Naive B cell (primary cell): ENCODE results near the gene CHST11. TPM values are rescaled to one million over a fixed set of nuclear protein-coding genes. Genes with fewer than 3 reads are reported as not detected.

Source experiments
- ATAC-seq, 2 donors: fragments of 150-1000 bp; cut with Tn5 transposase; 2 replicates each; pipeline ENCODE4 v1.10.0; 2021; ENCODE audit warnings: low read depth in 2 of 2, mild to moderate bottlenecking in 2 of 2, moderate library complexity in 2 of 2
- DNase-seq: peaks from one replicate; pipeline ENCODE4 v3.0.0; 2022
- H3K27ac Mint-ChIP-seq, 6 donors: one replicate each; pipeline ENCODE4 v1.8.0; 2020 to 2022; ENCODE audit warnings: mild to moderate bottlenecking in 6 of 6, mixed read lengths in 6 of 6, moderate library complexity in 5 of 6, inconsistent platforms in 2 of 6
- H3K27me3 Mint-ChIP-seq, 3 donors: one replicate each; pipeline ENCODE4 v1.8.0; 2021 to 2022; ENCODE audit warnings: mixed read lengths in 3 of 3, mild to moderate bottlenecking in 1 of 3
- H3K36me3 Mint-ChIP-seq, 2 donors: one replicate each; pipeline ENCODE4 v1.8.0; 2020 to 2022; ENCODE audit warnings: mixed read lengths in 2 of 2, inconsistent platforms in 1 of 2, mild to moderate bottlenecking in 1 of 2
- H3K4me1 Mint-ChIP-seq, 3 donors: one replicate each; pipeline ENCODE4 v1.8.0; 2020 to 2022; ENCODE audit warnings: mixed read lengths in 3 of 3, inconsistent platforms in 1 of 3, mild to moderate bottlenecking in 1 of 3, moderate library complexity in 1 of 3
- H3K4me3 Mint-ChIP-seq, 8 donors: one replicate each; pipeline ENCODE4 v1.8.0; 2020 to 2022; ENCODE audit warnings: mild to moderate bottlenecking in 8 of 8, mixed read lengths in 8 of 8, moderate library complexity in 8 of 8, inconsistent platforms in 2 of 8
- H3K9me3 Mint-ChIP-seq, 7 donors: one replicate each; pipeline ENCODE4 v1.8.0; 2020 to 2022; ENCODE audit warnings: mixed read lengths in 7 of 7, mild to moderate bottlenecking in 5 of 7, inconsistent platforms in 2 of 7, moderate library complexity in 1 of 7
- polyA plus RNA-seq, 6 donors: library from polyadenylated mRNA; unstranded; fragments of 300-500 nt; fragmentation: Illumina TruSeq; gene quantifications; one replicate each; pipeline ENCODE4 v1.2.3, GENCODE V29; 2021; ENCODE audit warnings: low read depth in 6 of 6

CHST11 gene
- polyA plus RNA-seq, 6 donors from 2014 or later, result 39.8 to 63.6 (median 58.6) TPM

DNA sequence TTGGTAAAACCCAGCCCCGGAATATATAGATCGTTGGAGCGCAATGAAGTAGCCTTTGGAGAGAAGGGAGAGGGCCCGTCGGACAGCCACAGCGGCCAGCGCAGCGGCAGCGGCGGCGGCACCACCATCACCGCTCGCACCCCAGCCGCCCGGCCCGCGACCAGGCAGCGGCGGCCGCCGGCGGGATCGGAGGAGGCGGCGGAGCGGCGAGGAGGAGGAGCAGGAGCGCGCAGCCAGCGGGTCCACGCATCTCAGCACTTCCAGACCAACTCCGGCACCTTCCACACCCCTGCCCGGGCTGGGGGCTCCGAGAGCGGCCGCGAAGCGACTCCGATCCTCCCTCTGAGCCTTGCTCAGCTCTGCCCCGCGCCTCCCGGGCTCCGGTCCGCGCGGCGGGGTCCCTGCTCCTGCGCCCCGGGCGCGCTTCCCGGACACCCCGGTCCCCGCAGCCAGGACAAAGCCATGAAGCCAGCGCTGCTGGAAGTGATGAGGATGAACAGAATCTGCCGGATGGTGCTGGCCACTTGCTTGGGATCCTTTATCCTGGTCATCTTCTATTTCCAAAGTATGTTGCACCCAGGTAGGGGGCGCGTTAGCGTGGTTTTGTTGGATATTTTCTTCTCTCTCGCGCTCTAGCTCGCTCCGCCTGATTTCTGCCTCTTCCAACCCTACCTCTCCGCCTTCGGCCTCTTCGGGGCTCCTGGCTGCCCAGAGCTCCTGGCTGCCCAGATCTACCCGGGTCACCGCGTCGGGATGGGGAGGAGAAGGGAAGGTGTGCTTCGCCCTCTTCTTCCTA is 400 bp downstream of the CHST11 start:
- Mint-ChIP-seq H3K36me3 (peaks cover 0 to 15% of the 10 kb centered on the region in 2 donors), H3K4me3 (peak overlapping the region; percentile 97 to 100 (median 98)), H3K4me1 (peaks cover 22 to 55% (median 46%) of the 10 kb centered on the region in 3 donors), H3K27me3 (no peaks in the 10 kb centered on the region), H3K9me3 (peaks cover 0 to 1% (median 0%) of the 10 kb centered on the region in 7 donors), H3K27ac (peak overlapping the region; percentile 98)
- peak; percentile 59 for DNase-seq
- ATAC-seq, result peak; percentile 30 to 43

DNA sequence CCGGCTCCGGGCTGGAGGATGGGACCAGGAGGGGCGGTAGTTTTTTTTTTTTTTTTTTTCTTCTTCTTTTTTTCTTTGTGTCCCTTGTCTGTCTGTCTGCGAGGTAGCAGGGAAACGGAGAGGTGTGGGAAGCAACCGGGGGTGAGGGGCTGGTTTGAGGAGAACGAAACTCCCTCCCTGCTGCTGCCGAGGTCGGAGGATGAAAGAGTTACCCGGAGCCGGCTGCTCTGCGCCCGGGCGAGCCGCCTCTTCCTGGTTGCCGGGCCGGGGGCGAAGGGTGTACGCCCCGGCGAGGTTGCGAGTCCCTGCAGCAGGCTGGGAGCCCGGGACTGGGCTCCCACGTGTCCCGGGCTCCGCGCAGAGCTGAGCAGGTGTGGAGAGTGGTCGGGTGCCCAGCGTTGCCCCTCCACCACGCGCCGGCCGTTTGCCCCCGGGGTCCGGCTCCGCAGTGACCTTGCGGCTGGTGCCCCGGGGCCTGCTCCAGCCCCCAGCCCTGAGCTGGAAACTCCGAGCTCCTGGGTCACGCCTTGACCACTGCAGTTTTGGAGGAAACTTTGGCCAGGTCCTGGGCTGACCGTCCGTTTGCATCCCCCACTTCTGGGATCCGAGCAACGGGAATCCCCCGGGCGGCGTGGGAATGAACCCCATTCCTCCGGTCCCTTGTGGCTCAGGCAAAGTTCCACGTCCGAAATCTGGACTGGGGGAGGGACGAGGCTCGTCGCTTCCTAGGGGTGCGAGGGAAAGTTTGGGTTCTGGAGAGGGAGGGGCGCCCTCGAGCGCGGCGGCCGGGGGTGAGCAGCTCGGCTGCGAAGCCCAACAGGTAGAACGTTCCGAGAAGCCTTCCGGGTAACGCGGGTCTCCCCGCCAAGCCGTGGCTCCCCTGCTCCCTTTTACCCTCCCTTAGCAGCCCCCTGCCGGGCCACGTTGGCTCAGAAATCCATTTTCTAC is 1.3 kb downstream of the CHST11 start:
- peak; percentile 33 to 37 for ATAC-seq
- Mint-ChIP-seq H3K27me3 (no peaks in the 10 kb centered on the region), H3K9me3 (no peaks in the 10 kb centered on the region), H3K4me3 (peak overlapping the region; percentile 97 to 100 (median 98)), H3K27ac (peak overlapping the region; percentile 98), H3K4me1 (peaks cover 29 to 63% (median 54%) of the 10 kb centered on the region in 3 donors), H3K36me3 (peaks cover 0 to 15% of the 10 kb centered on the region in 2 donors)
- DNase-seq, result peak; percentile 54

DNA sequence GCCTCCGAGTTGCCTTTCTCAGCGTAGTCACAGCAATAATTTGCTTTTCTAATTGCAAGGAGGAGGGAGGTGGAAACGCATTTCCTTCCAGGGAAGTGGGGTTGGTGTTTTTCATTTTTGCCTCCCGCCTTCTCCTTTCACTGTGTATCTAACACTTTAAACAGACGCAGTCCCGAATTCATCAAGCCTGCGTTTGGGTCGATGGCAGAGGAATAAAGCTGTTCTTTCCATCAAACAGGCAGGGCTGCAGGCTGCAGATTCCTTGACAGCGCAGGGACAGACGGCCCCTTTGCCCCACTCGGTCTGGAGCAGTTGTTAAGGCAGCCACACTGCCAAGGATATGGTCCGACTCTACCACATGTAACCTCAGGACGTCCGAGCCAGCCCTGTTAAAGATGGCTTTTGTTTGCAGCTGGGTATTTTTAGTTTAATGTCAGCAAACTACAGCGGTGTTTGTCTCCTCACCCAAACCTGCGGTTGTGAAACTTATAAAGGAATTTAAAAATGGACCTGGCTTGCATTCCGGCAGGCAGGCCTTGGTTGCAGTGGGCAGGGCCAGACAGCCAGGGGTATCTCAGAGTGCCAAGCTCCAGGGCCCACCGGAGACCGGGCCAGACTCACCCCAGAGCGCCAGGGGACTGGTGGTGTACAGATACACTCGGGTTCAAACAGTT is 2.1 kb downstream of the CHST11 start:
- DNase-seq (no peak), ATAC-seq (no peak)
- peak overlapping the region; percentile 93 to 100 (median 98) for H3K4me3 Mint-ChIP-seq
- peaks cover 36 to 67% (median 62%) of the 10 kb centered on the region in 3 donors for H3K4me1 Mint-ChIP-seq
- H3K27me3 Mint-ChIP-seq, result no peaks in the 10 kb centered on the region
- H3K9me3 Mint-ChIP-seq, result no peaks in the 10 kb centered on the region
- H3K27ac Mint-ChIP-seq, result peak overlapping the region; percentile 92 to 98 (median 96)
- H3K36me3 Mint-ChIP-seq, result peaks cover 0 to 19% of the 10 kb centered on the region in 2 donors

- peak overlapping the region; percentile 92 to 98 (median 96) for H3K27ac Mint-ChIP-seq
- no peaks in the 10 kb centered on the region for H3K27me3 Mint-ChIP-seq
- H3K36me3 Mint-ChIP-seq, result peaks cover 0 to 20% of the 10 kb centered on the region in 2 donors
- peaks cover 38 to 73% (median 69%) of the 10 kb centered on the region in 3 donors for H3K4me1 Mint-ChIP-seq
- H3K4me3 Mint-ChIP-seq, result peak overlapping the region; percentile 93 to 100 (median 98)
- ATAC-seq, result no peak
- no peak for DNase-seq
- no peaks in the 10 kb centered on the region for H3K9me3 Mint-ChIP-seq
Observed at GRCh38 chr12:104459368-104459909, 2.7 kb downstream of the CHST11 start.

DNA sequence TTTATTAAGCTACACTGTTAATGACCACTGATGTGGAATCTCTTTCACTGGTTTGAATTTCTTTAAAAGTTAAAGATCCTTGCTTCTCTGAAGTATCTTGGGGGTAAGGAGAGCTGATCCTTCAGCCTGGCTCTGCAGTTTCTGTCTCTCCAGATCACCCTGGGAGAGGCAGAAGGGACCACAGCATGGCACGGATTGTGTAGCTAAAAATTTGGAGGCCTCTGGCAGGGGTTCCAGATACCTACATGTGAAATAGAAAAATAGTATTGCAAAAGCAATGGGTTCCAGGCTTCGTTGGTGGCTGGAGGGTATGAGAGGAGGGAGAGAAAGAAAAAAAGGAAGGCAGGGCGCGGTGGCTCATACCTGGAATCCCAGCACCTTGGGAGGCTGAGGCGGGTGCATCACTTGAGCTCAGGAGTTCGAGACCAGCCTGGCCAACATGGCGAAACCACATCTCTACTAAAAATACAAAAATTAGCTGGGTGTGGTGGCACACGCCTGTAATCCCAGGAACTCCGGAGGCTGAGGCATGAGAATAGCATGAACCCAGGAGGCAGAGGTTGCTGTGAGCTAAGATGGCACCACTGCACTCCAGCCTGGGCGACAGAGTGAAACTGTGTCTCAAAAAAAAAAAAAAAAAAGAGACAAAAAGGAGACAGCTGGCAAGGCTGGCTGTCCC is 3.4 kb downstream of the CHST11 start:
- Mint-ChIP-seq H3K27me3 (no peaks in the 10 kb centered on the region), H3K27ac (peak overlapping the region; percentile 65 to 98 (median 96)), H3K4me3 (peak overlapping the region; percentile 93 to 100 (median 98)), H3K36me3 (peaks cover 0 to 20% of the 10 kb centered on the region in 2 donors), H3K9me3 (no peaks in the 10 kb centered on the region), H3K4me1 (peaks cover 46 to 75% (median 75%) of the 10 kb centered on the region in 3 donors)
- DNase-seq (no peak), ATAC-seq (no peak)

DNA sequence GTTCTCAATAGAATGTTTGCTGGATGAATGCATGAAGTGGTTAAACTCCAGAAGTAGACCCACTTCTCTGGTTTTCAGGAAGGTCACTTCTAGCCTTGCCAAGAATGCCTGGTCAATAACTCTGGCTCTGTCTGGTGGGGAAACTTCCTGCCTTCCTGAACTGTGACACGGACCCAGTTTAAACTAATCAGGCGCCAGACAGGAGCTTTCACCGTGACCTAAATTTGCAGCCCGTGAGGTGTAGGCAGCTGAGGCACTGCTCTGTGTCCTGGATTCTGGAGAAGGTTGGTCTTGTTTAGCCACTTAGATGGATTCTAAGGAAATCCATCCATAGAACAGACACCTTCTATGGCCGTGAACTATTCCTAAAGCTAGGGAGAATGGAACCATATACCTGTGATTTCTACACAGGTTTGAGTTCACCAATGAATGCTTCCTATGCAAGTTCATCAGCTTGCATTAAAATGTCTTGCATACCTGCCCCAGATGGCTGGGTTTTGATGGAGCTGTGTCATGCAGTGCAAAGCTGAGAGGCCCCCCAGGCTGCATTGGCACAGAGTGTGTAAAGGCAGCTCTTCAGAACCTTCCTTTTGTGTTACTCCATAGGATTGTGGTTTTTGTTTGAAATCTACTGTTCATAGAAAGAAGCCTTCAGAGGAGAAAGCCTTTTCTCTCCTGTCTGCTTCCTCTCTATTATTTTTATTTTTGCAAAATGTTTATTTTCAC is 4.4 kb downstream of the CHST11 start:
- H3K4me1 Mint-ChIP-seq, result peaks cover 51 to 74% (median 73%) of the 10 kb centered on the region in 3 donors
- DNase-seq (no peak), ATAC-seq (no peak)
- H3K36me3 Mint-ChIP-seq, result peaks cover 0 to 20% of the 10 kb centered on the region in 2 donors
- H3K4me3 Mint-ChIP-seq, result peak overlapping the region; percentile 35 to 100 (median 98)
- H3K27ac Mint-ChIP-seq, result peak overlapping the region; percentile 67 to 98 (median 86)
- H3K9me3 Mint-ChIP-seq, result no peaks in the 10 kb centered on the region
- H3K27me3 Mint-ChIP-seq, result no peaks in the 10 kb centered on the region

GRCh38 chr12:104462325-104462724 is 5.6 kb downstream of the CHST11 start:
- Mint-ChIP-seq H3K4me1 (peaks cover 52 to 81% (median 78%) of the 10 kb centered on the region in 3 donors), H3K4me3 (peak overlapping the region; percentile 61 to 92 (median 84)), H3K27me3 (no peaks in the 10 kb centered on the region), H3K27ac (peak overlapping the region; percentile 83 to 97 (median 92)), H3K9me3 (no peaks in the 10 kb centered on the region), H3K36me3 (peaks cover 0 to 12% of the 10 kb centered on the region in 2 donors)
- ATAC-seq (no peak), DNase-seq (no peak)

DNA sequence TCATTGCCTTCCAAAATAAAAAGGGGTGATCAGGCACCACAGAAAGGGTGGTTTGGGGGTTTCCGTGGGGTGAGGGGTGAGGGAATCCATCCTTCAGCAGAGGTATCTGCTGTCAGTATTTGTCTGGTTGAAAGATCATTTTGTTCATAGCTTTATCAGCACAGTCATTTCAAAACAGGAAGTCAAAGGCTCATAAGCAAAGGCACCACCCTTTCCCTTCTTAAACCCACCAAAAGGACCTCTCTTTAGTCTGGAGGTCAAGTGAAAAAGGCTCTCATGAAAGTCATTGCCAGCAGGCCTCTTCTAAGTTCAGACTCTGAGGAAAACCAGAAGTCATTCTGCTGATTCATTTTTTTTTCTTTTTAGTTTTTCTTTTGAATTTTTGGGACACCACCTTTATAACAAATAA is 6.2 kb downstream of the CHST11 start:
- DNase-seq, result peak; percentile 71
- H3K36me3 Mint-ChIP-seq, result peaks cover 0 to 6% of the 10 kb centered on the region in 2 donors
- H3K27me3 Mint-ChIP-seq, result no peaks in the 10 kb centered on the region
- peak overlapping the region; percentile 83 to 97 (median 92) for H3K27ac Mint-ChIP-seq
- peaks cover 57 to 87% (median 79%) of the 10 kb centered on the region in 3 donors for H3K4me1 Mint-ChIP-seq
- H3K4me3 Mint-ChIP-seq, result peak overlapping the region; percentile 61 to 92 (median 84)
- H3K9me3 Mint-ChIP-seq, result no peaks in the 10 kb centered on the region
- peak; percentile 60 to 63 for ATAC-seq

DNA sequence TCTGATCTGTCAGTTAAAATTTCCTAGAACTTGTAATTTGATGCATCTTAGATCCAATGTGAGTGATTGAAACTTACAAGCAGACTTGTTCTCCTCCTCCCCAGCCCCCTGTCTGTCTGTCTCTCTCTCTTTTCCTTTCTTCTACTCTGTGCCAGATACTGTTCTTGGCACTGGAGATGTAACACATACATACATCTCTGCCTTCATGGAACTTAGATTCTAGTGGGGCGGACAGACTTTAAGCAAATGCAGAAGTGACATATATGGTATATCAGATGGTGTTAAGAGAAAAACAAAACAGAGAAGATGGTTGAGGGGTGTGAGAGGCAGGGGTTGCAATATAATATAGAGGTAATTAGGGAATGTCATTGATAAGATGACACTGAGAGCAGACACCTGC is 6.6 kb downstream of the CHST11 start:
- Mint-ChIP-seq H3K27me3 (no peaks in the 10 kb centered on the region), H3K36me3 (peaks cover 0 to 5% of the 10 kb centered on the region in 2 donors), H3K27ac (peak overlapping the region; percentile 83 to 97 (median 92)), H3K4me3 (peak overlapping the region; percentile 61 to 92 (median 84)), H3K4me1 (peaks cover 59 to 92% (median 82%) of the 10 kb centered on the region in 3 donors), H3K9me3 (no peaks in the 10 kb centered on the region)
- no peak for DNase-seq
- peak; percentile 28 to 33 for ATAC-seq

DNA sequence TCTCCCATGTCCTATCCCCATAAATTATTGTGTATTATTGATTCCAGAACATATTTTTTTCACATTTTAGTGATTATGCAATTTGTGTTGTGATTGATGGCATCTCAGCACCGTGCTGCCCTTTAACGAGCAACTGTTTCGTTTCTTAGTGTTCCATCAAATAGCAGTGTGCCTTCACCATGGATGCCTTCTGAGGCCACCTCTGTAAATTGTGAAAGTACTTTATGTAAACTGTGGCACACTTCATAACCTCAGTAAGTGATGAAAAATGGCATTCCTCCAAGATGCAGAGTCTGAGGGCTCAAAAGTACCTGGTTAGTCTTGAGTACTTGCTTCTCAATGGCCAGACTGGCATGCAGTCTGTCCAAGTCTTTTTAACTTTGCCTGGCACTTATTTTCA is 8.2 kb downstream of the CHST11 start:
- Mint-ChIP-seq H3K27me3 (no peaks in the 10 kb centered on the region), H3K27ac (peak overlapping the region in 5 of 6 donors; percentile 30 to 92 (median 83)), H3K4me3 (peak overlapping the region; percentile 29 to 82 (median 56)), H3K4me1 (peaks cover 68 to 95% (median 87%) of the 10 kb centered on the region in 3 donors), H3K36me3 (peaks cover 0 to 5% of the 10 kb centered on the region in 2 donors), H3K9me3 (peaks cover 0 to 4% (median 0%) of the 10 kb centered on the region in 7 donors)
- ATAC-seq (no peak), DNase-seq (no peak)

GRCh38 chr12:104466709-104467345 is 10.1 kb downstream of the CHST11 start:
- no peaks in the 10 kb centered on the region for H3K27me3 Mint-ChIP-seq
- peaks cover 6 to 14% of the 10 kb centered on the region in 2 donors for H3K36me3 Mint-ChIP-seq
- DNase-seq (no peak), ATAC-seq (no peak)
- peaks cover 69 to 94% (median 85%) of the 10 kb centered on the region in 3 donors for H3K4me1 Mint-ChIP-seq
- peak overlapping the region in 5 of 8 donors; percentile 14 to 69 (median 34) for H3K4me3 Mint-ChIP-seq
- H3K9me3 Mint-ChIP-seq, result peaks cover 3 to 7% (median 6%) of the 10 kb centered on the region in 7 donors
- peak overlapping the region in 5 of 6 donors; percentile 13 to 90 (median 77) for H3K27ac Mint-ChIP-seq
